ENCODE results near the gene DISC1.

Gene DISC1

GRCh38 chr1:231676487-231676886 is 49.9 kb downstream of the DISC1 start:
- no peak for TF ChIP-seq CTCF (IDR thresholded peaks at IDR 0.05; ENCODE audit: insufficient read depth, low read length, poor library complexity, severe bottlenecking)
- no peak for TF ChIP-seq EZH2phosphoT487 (conservative IDR thresholded peaks at IDR 0.05; ENCODE audit: low read length)
- Histone ChIP-seq H3K36me3 (ENCODE audit: low read length) (no peaks in the 10 kb centered on the region), H3F3A (ENCODE audit: insufficient read depth) (no peaks in the 10 kb centered on the region), H3K9me2 (replicated peaks; ENCODE audit: insufficient read depth, low read length) (no peaks in the 10 kb centered on the region), H3K27ac (ENCODE audit: low read depth, low read length) (no peak overlapping the region), H3K27me3 (ENCODE audit: low read length) (no peaks in the 10 kb centered on the region), H4K20me1 (ENCODE audit: low read depth, low read length) (no peaks in the 10 kb centered on the region), H3K4me2 (ENCODE audit: low read depth, low read length, poor library complexity, severe bottlenecking) (no peak overlapping the region), H3K9ac (ENCODE audit: low read length) (no peak overlapping the region), H3K9me3 (ENCODE audit: insufficient read depth, low read length) (0 out of 2 replicates have a peak, but pooled peaks cover 1% of the 10 kb centered on the region), H3K4me3 (ENCODE audit: insufficient read depth, low read length, poor library complexity, severe bottlenecking) (no peak overlapping the region), H3K79me2 (ENCODE audit: insufficient read depth, low read length) (no peaks in the 10 kb centered on the region), H2AFZ (ENCODE audit: low read depth, low read length, severe bottlenecking) (no peak overlapping the region)

GRCh38 chr1:231677442-231677841 is 50.9 kb downstream of the DISC1 start:
- H4K20me1 ChIP-seq (ENCODE audit: low read depth, low read length) = no peaks in the 10 kb centered on the region

GRCh38 chr1:231678011-231678432 is 51.4 kb downstream of the DISC1 start:
- Histone ChIP-seq H3K27ac (ENCODE audit: low read depth, low read length) (no peak overlapping the region), H3K4me2 (ENCODE audit: low read depth, low read length, poor library complexity, severe bottlenecking) (no peak overlapping the region), H3K9ac (ENCODE audit: low read length) (no peak overlapping the region), H4K20me1 (ENCODE audit: low read depth, low read length) (no peaks in the 10 kb centered on the region), H3K4me3 (ENCODE audit: insufficient read depth, low read length, poor library complexity, severe bottlenecking) (no peak overlapping the region), H3K9me3 (ENCODE audit: insufficient read depth, low read length) (no peaks in the 10 kb centered on the region), H3K79me2 (ENCODE audit: insufficient read depth, low read length) (no peaks in the 10 kb centered on the region), H3F3A (ENCODE audit: insufficient read depth) (no peaks in the 10 kb centered on the region), H3K27me3 (ENCODE audit: low read length) (no peaks in the 10 kb centered on the region), H2AFZ (ENCODE audit: low read depth, low read length, severe bottlenecking) (no peak overlapping the region), H3K9me2 (replicated peaks; ENCODE audit: insufficient read depth, low read length) (no peaks in the 10 kb centered on the region), H3K36me3 (ENCODE audit: low read length) (no peaks in the 10 kb centered on the region)
- TF ChIP-seq EZH2phosphoT487 (conservative IDR thresholded peaks at IDR 0.05; ENCODE audit: low read length) (no peak), CTCF (IDR thresholded peaks at IDR 0.05; ENCODE audit: insufficient read depth, low read length, poor library complexity, severe bottlenecking) (no peak)

More at GRCh38 chr1:231677442-231677841, 50.9 kb downstream of the DISC1 start:
- Histone ChIP-seq H3K36me3 (ENCODE audit: low read length) (no peaks in the 10 kb centered on the region), H3K9ac (ENCODE audit: low read length) (no peak overlapping the region), H3K79me2 (ENCODE audit: insufficient read depth, low read length) (no peaks in the 10 kb centered on the region), H3K27me3 (ENCODE audit: low read length) (no peaks in the 10 kb centered on the region), H3F3A (ENCODE audit: insufficient read depth) (no peaks in the 10 kb centered on the region), H3K9me3 (ENCODE audit: insufficient read depth, low read length) (no peaks in the 10 kb centered on the region), H3K27ac (ENCODE audit: low read depth, low read length) (no peak overlapping the region), H3K4me2 (ENCODE audit: low read depth, low read length, poor library complexity, severe bottlenecking) (no peak overlapping the region), H3K9me2 (replicated peaks; ENCODE audit: insufficient read depth, low read length) (no peaks in the 10 kb centered on the region), H3K4me3 (ENCODE audit: insufficient read depth, low read length, poor library complexity, severe bottlenecking) (no peak overlapping the region), H2AFZ (ENCODE audit: low read depth, low read length, severe bottlenecking) (no peak overlapping the region)
- TF ChIP-seq EZH2phosphoT487 (conservative IDR thresholded peaks at IDR 0.05; ENCODE audit: low read length) = no peak
- no peak for TF ChIP-seq CTCF (IDR thresholded peaks at IDR 0.05; ENCODE audit: insufficient read depth, low read length, poor library complexity, severe bottlenecking)
